Measurements from ENCODE around the gene RPH3AL. TPM values are rescaled to one million over a fixed set of nuclear protein-coding genes. Genes with fewer than 3 reads are reported as not detected.

The RPH3AL gene
- total and polyA plus RNA-seq, 8 donors, result 43.4 to 89.1 (median 56.0) TPM

DNA sequence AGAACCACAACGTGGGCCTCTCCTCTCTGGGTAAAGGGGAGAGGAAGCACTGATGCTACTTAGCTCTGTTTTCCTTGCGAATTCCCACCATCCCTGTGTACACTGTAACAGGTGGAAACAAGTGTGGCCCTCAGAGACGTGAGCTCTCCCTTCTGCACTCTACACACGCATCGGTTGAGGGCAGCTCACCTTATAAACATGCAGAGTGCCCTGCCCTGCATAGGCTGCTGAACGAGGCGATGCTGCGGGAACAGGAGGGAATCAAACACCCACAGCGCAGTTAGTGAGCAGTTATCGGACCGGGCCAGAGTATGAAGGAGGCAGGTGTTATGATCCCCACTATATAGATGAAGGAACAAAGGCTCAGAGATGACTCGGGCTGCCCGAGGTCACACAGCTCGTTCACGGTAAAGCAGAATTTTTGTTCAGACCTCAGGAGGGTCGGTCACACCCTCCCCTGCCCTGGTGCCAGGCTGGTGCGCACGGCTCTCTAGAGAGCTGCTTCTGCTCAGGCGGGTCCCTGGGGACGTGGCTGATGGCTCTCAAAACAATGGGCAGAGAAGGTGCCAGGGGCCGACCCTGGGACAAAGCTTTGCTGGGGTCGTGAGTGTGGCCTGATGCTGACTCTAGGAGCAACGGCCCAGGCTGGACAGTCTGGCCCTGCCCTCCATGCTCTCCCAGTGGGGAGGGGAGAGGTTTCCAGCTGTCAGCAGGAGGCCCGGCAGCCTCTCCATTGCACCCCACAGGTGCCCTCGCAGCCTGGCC, 68.5 kb downstream of the RPH3AL start:
- DNase-seq (peak in 3 of 6 donors; percentile 7 to 42 (median 40)), FAIRE-seq (no peak), ATAC-seq (peak in 1 of 4 donors; percentile 17)
- Histone ChIP-seq H3K36me3 (peaks cover 0 to 26% (median 4%) of the 10 kb centered on the region in 3 donors), H3K27me3 (no peaks in the 10 kb centered on the region), H3K4me1 (no peaks in the 10 kb centered on the region), H3K27ac (no peak overlapping the region), H3K4me3 (no peak overlapping the region), H3K9me3 (no peaks in the 10 kb centered on the region)
- intact Hi-C loops (cut with DNase I), result no loop called here
- 77 to 81% methylated on average over 25 of the region's 25 CpGs for WGBS, 2 donors
- TF ChIP-seq, protein P1, sequence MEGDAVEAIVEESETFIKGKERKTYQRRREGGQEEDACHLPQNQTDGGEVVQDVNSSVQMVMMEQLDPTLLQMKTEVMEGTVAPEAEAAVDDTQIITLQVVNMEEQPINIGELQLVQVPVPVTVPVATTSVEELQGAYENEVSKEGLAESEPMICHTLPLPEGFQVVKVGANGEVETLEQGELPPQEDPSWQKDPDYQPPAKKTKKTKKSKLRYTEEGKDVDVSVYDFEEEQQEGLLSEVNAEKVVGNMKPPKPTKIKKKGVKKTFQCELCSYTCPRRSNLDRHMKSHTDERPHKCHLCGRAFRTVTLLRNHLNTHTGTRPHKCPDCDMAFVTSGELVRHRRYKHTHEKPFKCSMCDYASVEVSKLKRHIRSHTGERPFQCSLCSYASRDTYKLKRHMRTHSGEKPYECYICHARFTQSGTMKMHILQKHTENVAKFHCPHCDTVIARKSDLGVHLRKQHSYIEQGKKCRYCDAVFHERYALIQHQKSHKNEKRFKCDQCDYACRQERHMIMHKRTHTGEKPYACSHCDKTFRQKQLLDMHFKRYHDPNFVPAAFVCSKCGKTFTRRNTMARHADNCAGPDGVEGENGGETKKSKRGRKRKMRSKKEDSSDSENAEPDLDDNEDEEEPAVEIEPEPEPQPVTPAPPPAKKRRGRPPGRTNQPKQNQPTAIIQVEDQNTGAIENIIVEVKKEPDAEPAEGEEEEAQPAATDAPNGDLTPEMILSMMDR (IDR thresholded peaks at IDR 0.05), result no peak

- H3K36me3 ChIP-seq, result peaks cover 0 to 31% (median 4%) of the 10 kb centered on the region in 3 donors
- no peaks in the 10 kb centered on the region for H3K27me3 ChIP-seq
- no peaks in the 10 kb centered on the region for H3K4me1 ChIP-seq
- DNase-seq (peak in 3 of 6 donors; percentile 7 to 47 (median 29)), ATAC-seq (peak in 1 of 4 donors; percentile 3), FAIRE-seq (no peak)
- TF ChIP-seq, protein P1 (IDR thresholded peaks at IDR 0.05), result no peak
- H3K27ac ChIP-seq, result no peak overlapping the region
- intact Hi-C loops (cut with DNase I), result no loop called here
- H3K4me3 ChIP-seq, result no peak overlapping the region
- WGBS, 2 donors, result 82 to 83% methylated on average over 28 of the region's 28 CpGs
- no peaks in the 10 kb centered on the region for H3K9me3 ChIP-seq
Measured at GRCh38 chr17:282912-283882, 69.4 kb downstream of the RPH3AL start.

DNA sequence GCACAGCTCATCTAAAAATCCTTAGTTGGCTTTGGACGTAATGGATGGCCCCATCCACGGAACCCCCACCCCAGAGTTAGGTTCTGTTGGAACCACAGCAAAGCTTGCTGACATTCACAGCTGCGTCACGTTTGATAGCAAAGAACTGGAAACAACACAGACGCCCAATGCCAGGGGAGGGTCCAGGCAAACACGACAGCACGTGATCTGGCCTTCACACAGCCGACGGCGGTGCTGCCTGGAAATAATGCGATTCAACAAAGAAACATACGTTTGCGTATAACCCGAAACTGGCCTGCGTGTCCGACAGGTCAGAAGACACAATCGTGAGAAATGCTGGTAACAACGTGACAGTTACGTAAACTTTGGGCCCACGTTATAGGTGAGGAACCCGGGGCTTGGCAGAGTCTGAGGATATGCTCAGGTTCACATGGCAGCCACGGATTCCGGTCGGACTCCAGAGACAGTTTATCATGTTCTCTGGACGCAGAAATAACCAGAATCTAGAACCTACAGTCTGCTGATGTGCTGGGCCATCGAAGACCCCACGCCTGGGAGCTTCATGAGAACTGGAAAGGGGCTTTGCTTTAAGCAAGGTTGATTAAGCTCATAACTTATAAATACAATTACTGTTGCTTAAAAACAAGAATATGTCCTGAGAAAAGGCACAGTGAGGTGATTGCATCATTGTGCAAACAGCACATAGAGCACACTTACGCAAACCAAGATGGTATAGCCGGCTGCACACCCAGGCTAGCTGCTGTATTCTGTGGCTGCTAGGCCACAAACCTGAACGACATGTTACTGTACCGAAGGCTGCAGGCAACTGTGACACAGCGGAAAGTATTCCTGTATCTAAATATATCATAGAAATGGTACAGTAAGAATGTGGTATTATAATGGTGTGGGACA, 70.4 kb downstream of the RPH3AL start:
- FAIRE-seq (no peak), ATAC-seq (no peak), DNase-seq (peak in 3 of 6 donors; percentile 11 to 40 (median 20))
- intact Hi-C loops (cut with DNase I), result no loop called here
- 81 to 82% methylated on average over 32 of the region's 32 CpGs for WGBS, 2 donors
- Histone ChIP-seq H3K4me1 (no peaks in the 10 kb centered on the region), H3K4me3 (no peak overlapping the region), H3K9me3 (no peaks in the 10 kb centered on the region), H3K27ac (no peak overlapping the region), H3K36me3 (peaks cover 0 to 31% (median 4%) of the 10 kb centered on the region in 3 donors), H3K27me3 (no peaks in the 10 kb centered on the region)
- TF ChIP-seq, protein P1 (IDR thresholded peaks at IDR 0.05), result no peak

DNA sequence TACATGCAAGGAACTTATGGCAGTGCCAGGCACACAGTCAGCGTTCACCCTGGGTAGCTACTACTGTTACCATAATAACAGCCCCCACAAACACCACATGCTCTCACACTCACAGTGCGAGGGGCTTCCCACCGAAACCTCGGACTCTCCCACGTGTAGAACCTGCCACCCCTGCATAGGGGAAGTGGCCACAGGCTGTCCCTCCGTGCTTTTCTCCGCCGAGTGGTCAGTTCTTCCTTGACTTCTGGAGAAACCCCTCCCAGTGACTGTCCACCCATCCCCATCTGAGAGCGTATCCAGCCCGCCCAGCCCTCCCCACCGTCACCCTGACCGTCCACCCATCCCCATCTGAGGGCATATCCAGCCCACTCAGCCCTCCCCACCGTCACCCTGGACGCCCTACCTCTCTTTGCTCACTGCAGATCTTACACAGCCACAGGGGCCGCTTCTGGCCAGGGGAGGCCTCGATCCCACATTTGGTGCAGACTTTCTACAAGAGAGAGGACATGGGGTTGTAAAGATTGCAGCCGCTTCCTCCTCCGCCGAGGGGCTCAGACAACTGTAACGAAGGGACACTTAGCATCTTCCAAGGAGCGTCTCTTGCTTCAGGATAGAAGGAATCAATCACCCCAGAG, 71.1 kb downstream of the RPH3AL start:
- TF ChIP-seq, protein P1 (IDR thresholded peaks at IDR 0.05), result no peak
- no peak for FAIRE-seq
- no peak overlapping the region for H3K4me3 ChIP-seq
- intact Hi-C loops (cut with DNase I), result no loop called here
- no peaks in the 10 kb centered on the region for H3K4me1 ChIP-seq
- 89 to 92% methylated on average over 21 of the region's 21 CpGs for WGBS, 2 donors
- no peaks in the 10 kb centered on the region for H3K27me3 ChIP-seq
- DNase-seq, result peak in 3 of 6 donors; percentile 5 to 23 (median 21)
- H3K36me3 ChIP-seq, result peaks cover 0 to 31% (median 4%) of the 10 kb centered on the region in 3 donors
- ATAC-seq, result no peak
- H3K27ac ChIP-seq, result no peak overlapping the region
- no peaks in the 10 kb centered on the region for H3K9me3 ChIP-seq
